KOPT-K1 (cell line): ENCODE measurements around the gene TKT.

Source experiments
- H3K27ac ChIP-seq: fragments of 200-600 bp; sonication (generic); 2 replicates; pipeline ENCODE4 v1.5.1; 2016; ENCODE audit warnings: antibody characterized with exemption, mild to moderate bottlenecking, low read depth, low read length; ENCODE audit not compliant: poor library complexity, severe bottlenecking
- H3K36me3 ChIP-seq: fragments of 200-600 bp; sonication (generic); 2 replicates; pipeline ENCODE4 v1.5.1; 2017; ENCODE audit warnings: antibody characterized with exemption, mild to moderate bottlenecking, low read length, moderate library complexity; ENCODE audit not compliant: insufficient read depth
- H3K9me3 ChIP-seq: fragments of 200-600 bp; sonication (generic); 2 replicates; pipeline ENCODE4 v1.5.1; 2017; ENCODE audit warnings: antibody characterized with exemption, low read length, mild to moderate bottlenecking; ENCODE audit not compliant: insufficient read depth, poor library complexity, severe bottlenecking

TKT gene

DNA sequence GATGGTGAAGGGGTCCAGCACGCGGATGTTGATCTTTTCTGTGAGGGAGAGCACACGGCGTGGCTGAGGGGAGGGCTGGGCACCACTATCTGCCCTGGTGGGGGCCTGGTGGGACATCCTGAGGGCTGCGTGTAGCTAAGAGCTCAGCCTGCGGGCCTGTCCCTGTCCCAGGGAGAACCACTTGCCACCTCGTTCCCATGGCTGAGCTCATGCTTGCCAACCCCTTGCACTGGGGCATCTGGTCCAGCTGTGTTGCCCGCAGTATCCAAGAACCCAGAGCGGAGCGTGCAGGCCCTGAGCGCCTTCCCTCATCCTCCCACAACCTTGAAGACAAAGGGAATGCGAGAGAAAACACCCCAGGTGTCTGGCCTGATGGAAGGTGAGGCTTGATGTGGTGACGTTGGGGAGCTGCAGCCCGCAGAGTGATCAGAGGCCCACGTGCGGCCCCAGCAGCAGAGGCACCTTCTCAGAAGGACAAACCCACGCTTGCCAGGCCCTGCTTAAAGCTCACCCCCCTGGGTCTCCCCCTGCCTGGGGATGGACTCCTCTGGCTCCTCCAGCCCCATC is 28.9 kb downstream of the TKT start:
- Histone ChIP-seq H3K27ac (no peak overlapping the region), H3K9me3 (no peaks in the 10 kb centered on the region)

DNA sequence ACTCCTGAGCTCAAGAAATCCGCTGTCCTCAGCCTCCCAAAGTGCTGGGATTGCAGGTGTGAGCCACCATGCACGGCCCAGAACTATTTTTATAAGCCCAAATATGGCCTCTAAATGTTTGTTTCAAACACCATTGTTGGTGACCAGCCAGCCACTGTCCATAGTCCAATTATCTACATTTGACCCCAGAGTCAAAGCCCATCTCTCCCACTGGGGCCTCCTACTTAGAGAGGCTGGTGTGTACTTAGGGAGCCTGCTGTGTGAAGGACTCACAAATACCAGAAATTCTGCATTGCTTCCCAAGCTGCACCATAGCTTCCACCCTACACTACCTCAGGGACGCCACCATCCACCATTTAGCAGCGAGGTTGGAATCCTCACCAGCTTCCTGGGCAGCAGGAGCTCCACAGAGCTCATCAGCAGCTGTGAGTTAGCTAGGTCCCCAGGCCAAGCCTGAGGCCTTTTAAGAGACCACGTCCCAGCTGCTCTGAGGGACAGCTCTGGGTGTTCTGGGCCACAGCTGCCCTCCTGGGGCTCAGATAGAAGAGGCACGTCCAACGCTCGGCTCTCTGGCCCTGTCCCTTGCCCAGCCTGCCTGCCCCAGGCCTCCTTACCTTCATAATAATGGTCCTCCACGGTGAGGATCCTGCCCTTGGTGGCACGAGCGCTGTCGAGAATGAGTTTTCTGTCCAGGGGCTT is 29.5 kb downstream of the TKT start:
- peaks cover 95% of the 10 kb centered on the region for H3K36me3 ChIP-seq

More for the DNA sequence above, 28.9 kb downstream of the TKT start:
- H3K36me3 ChIP-seq: peaks cover 100% of the 10 kb centered on the region

DNA sequence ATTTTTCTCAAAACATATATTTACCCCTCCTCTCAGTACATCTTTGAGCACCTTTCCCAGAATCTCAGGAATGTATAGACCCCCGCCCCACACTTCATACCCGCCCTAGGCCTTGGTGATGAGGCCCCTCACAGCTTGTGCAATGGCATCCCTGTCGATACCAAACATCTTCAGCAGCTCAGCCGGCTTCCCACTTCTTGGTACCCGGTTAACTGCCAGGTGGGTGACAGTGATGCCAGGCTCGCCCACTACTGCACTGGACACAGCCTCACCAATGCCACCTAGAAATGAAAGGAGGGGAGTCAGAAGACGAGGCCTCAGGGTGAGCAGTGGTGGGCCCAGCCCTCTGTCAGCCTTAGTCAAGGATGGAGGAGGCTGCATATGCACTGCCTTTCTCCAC is 30.2 kb downstream of the TKT start:
- Histone ChIP-seq H3K9me3 (no peaks in the 10 kb centered on the region), H3K27ac (no peak overlapping the region), H3K36me3 (peaks cover 88% of the 10 kb centered on the region)

More for the DNA sequence above, 29.5 kb downstream of the TKT start:
- H3K27ac ChIP-seq: no peak overlapping the region
- no peaks in the 10 kb centered on the region for H3K9me3 ChIP-seq

DNA sequence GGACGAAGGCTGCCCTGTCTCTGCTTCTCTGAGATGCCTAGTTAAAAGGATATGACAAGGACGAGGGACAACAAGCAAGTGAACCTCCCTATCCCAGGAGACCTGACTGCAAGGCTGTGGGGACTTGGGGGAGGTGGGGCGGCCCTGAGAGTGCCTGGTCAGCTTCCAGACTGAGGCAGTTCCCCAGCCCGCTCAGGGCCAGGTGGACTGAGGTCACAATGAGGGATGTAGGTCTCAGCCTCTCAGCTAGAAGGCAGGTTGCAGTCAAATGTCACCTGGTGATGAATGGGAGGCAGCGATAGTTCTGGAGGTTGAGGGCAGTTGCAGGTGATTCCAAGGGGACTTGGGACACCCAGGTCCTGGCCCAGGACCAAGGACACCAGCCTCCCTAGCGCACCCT is 30.6 kb downstream of the TKT start:
- no peak overlapping the region for H3K27ac ChIP-seq
- peaks cover 84% of the 10 kb centered on the region for H3K36me3 ChIP-seq
- H3K9me3 ChIP-seq: no peaks in the 10 kb centered on the region

DNA sequence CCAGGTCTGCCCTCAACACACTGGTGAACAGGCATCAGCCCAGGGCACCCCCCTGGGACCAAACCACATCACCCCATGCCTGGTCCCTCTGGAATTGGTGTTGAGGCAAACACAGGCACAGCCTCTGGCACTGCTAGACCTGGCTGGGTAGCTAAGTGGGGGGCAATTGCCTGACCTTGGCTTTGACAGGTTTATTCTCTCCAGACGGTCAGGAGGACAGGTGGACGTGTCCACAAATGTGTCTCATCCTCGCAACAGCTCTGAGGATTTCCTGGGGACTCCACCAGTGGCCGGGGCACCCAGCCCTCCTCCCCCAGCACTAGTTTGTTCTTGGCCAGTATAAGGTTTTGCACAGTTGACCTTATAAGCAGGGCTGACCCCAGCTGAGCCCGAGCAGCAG is 31.3 kb downstream of the TKT start:
- peaks cover 77% of the 10 kb centered on the region for H3K36me3 ChIP-seq
- H3K9me3 ChIP-seq: no peaks in the 10 kb centered on the region
- no peak overlapping the region for H3K27ac ChIP-seq

DNA sequence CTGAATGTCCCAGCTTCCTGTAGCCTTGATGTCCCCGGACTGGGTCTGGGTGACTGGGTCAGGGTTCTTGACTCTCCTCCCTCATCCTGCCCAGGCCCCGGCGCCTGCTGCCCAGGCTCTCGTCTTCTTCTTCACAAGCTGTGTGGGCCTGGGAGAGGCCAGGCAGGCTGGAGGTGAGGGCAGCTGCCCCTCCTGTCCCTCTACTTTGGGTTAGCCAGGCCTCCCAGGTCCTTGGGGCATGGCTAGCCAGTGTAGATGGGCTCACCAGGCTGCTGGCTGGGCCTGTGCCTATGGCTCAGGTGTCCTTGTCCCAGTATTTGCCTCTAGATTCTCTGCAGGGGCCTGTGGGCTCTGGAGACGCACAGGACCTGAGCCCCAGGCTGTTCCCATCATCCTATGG is 31.8 kb downstream of the TKT start:
- H3K36me3 ChIP-seq: peaks cover 72% of the 10 kb centered on the region

DNA sequence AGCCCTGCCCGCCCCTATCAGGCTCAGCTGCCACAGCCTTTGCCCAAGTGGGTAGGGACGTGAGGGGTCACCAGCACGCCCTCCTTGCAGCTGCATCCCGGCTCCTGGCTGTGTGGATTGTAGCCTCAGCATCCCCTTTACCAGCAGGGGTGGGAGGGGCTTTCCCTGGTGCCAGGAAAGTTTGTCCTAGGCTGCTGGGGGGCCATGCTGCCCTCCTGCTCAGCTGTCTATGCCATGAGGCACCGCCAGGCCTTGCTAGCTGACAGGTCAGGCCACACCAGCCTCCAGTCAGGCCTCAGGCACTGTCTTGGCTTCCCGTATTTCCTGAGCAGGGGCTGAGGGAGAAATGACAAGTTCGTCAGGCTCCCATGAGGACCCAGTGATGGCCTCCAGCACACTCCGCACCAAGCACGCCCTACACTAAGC is 32.3 kb downstream of the TKT start:
- no peaks in the 10 kb centered on the region for H3K9me3 ChIP-seq
- no peak overlapping the region for H3K27ac ChIP-seq
- peaks cover 67% of the 10 kb centered on the region for H3K36me3 ChIP-seq

More for the DNA sequence above, 31.8 kb downstream of the TKT start:
- Histone ChIP-seq H3K9me3 (no peaks in the 10 kb centered on the region), H3K27ac (no peak overlapping the region)

DNA sequence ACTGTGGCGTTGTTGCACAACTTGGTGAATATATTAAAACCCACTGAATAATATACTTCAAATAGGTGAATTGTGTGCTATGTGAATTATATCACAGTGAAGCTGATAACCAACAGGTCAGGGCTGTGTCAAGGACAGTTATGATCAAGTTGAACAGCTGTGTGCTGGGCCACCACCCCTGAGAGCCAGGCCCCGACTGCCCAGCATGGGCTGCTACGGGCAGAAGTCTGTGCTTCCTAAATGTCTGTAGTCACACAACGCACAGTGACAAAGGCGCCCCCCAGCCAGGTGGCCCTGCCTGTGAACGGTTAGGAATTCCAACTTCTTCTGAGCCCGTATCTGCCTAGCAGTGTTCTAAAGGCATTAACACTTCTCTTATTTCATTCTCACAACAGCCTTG is 32.8 kb downstream of the TKT start:
- H3K27ac ChIP-seq: no peak overlapping the region
- H3K36me3 ChIP-seq: peaks cover 62% of the 10 kb centered on the region
- no peaks in the 10 kb centered on the region for H3K9me3 ChIP-seq

DNA sequence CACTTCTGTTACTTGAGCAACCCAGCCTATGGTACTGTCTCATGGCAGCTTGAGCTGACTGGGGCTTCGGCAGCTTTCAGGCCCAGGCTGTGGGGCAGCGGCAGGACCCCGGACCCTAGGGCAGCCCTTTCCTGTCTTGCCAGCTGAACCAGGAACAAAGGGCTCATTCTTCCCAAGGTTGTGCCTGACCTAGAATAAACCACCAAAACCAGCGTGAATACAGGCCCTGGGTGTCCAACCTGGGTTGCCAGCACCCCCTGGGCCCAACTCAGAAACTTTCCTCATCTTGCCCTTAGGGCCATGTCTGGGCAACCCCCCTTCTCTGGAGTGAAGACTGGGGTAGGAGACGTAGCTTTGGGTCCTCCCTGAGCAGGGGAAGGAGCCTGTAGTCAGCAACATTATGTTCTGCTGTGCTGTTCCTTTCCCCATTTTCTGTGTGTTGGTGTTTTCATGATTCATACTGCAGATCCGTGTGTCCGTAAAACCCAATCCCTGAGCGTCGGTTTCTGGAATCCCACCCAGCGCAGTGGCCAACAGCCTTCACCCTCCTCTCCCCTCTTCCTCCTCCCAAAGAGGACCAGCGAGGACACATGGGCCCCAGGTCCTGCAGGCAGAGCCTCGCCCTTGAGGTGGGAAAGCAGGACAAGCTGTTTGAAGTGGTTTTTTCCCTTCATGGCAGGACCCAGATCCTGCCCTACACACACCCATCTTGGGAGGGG is 33.5 kb downstream of the TKT start:
- Histone ChIP-seq H3K27ac (no peak overlapping the region), H3K9me3 (no peaks in the 10 kb centered on the region), H3K36me3 (peaks cover 55% of the 10 kb centered on the region)

DNA sequence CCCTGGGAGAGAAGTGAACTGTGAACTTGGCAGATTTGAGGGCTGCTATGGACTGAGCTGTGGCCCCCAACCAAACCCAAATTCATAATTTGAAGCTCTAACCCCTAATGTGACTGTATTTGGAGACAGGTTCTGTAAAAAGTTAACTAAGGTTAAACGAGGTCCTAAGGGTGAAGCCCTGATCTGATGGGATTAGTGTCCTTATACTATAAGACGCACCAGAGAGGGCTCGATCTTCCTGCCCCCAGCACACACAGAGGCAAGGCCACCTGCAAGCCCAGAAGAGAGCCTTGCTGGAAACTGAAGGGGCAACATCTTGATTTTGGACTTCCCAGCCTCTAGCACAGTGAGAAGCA is 34.0 kb downstream of the TKT start:
- H3K27ac ChIP-seq: no peak overlapping the region
- peaks cover 50% of the 10 kb centered on the region for H3K36me3 ChIP-seq
- H3K9me3 ChIP-seq: no peaks in the 10 kb centered on the region

DNA sequence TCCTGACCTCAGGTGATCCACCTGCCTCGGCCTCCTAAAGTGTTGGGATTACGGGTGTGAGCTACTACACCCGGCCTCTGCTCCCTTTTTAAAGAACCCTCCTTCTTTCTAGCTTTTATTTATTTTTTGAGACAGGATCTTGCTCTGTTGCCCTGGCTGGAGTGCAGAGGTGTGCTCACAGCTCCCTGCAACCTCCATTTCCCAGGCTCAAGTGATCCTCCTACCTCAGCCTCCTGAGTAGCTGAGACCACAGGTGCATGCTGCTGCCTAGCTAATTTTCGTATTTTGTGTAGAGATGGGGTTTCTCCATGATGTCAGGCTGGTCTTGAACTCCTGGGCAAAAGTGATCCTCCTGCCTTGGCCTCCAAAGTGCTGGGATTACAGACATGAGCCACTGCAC is 34.5 kb downstream of the TKT start:
- Histone ChIP-seq H3K9me3 (no peaks in the 10 kb centered on the region), H3K27ac (no peak overlapping the region), H3K36me3 (peaks cover 45% of the 10 kb centered on the region)

DNA sequence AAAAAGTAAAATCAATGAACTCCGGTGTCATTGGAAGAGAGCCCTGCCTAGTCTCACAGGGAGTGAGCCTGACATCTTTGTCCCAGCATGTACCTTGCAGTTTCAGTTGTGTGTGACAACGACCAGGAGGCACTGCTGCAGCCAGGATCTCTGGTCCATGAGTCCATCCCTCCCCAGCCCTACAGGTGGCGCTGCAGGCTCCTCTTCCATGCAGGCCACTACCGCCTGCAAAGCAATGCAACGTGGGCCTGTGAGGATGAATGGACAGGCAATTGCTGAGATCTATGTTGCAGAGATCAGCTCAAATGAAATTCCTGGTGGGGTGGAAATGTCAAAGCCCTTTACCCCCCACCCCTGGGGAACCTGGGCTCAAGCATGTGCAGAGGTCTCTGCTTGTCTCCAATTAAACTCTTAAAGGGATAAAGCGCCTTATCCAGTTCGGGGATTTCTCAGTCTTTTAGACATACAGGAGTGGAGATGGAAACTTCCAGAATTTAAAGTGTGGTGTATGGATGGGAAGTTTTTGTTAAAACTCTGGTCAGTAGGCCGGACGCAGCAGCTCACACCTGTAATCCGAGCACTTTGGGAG is 35.8 kb downstream of the TKT start:
- Histone ChIP-seq H3K27ac (no peak overlapping the region), H3K36me3 (peaks cover 32% of the 10 kb centered on the region)

DNA sequence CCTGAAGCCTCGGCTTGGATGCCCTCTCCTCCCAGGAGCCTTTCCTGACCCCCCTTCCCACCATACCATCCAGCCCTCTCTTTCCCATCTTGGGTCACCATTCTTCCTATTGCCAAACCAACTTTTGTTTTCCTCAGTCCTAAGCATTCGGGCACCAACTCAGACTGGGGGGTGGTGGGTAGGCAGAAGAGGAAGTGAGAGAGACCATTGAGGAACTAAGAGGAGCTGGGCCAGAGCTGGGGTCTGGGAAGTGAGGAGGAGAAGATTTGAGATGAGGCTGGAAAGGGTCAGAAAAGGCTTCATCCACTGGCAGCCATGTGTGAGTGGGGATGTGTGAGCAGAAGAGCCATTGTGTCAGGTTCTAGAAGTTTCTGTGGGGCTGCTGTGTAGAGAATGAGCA is 37.7 kb downstream of the TKT start:
- Histone ChIP-seq H3K9me3 (no peaks in the 10 kb centered on the region), H3K27ac (no peak overlapping the region), H3K36me3 (peaks cover 13% of the 10 kb centered on the region)

More for the DNA sequence above, 35.8 kb downstream of the TKT start:
- H3K9me3 ChIP-seq: no peaks in the 10 kb centered on the region

DNA sequence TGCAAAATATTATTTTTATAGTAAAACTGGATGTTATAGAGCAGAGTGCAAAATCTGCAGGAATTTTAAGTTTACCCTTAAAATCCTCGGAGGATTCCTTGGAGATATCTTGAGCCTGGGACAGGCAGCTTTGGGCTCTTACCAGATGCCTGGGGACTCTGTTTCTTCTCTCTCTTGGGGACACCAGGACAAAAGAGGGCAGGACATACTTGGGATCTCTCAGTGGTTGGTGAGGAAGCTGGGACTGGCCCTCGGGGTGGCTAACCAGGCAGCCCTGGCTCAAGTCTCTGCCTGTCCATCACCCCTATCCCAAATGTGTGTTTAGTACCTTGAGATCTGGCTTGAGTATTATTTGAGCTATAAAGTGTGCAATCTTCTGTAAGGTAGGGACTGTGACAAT is 38.6 kb downstream of the TKT start:
- Histone ChIP-seq H3K9me3 (no peaks in the 10 kb centered on the region), H3K36me3 (0 out of 2 replicates have a peak, but pooled peaks cover 4% of the 10 kb centered on the region), H3K27ac (no peak overlapping the region)

DNA sequence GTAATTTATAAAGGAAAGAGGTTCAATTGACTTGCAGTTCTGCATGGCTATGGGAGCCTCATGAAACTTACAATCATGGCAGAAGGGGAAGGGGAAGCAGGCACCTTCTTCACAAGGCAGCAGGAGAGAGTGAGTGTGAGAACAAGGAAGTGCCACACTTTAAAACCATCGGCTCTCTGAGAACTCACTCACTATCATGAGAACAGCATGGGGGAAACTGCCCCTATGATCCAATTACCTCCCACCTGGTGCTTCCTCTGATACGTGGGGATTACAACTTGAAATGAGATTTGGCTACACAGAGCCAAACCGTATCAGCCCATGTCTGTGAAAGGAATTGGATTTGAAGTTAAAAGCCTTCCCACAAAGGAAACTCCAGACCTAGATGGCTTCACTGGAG is 39.1 kb downstream of the TKT start:
- Histone ChIP-seq H3K36me3 (no peaks in the 10 kb centered on the region), H3K9me3 (no peaks in the 10 kb centered on the region), H3K27ac (no peak overlapping the region)
